Mesodermal cell (in vitro differentiated cells): ENCODE data around the gene TOX3.
A peak's percentile ranks its signal among the peaks of the same experiment; 100 is the strongest.

Experiments used
- H3K27ac ChIP-seq: 2 replicates; pipeline ENCODE4 v1.7.0; 2013; ENCODE audit warnings: mild to moderate bottlenecking, low read depth, low read length, moderate library complexity; ENCODE audit not compliant: severe bottlenecking
- H3K36me3 ChIP-seq: 2 replicates; pipeline ENCODE4 v1.7.1; 2013; ENCODE audit warnings: mild to moderate bottlenecking, low read length, moderate library complexity; ENCODE audit not compliant: control insufficient read depth, insufficient read depth
- H3K4me1 ChIP-seq: one replicate; pipeline ENCODE4 v1.7.1; 2013; ENCODE audit warnings: mild to moderate bottlenecking, low read length; ENCODE audit not compliant: insufficient read depth, control insufficient read depth, poor library complexity, severe bottlenecking
- H3K4me3 ChIP-seq: 2 replicates; pipeline ENCODE4 v1.7.0; 2013; ENCODE audit warnings: low read length, control low read depth, mild to moderate bottlenecking; ENCODE audit not compliant: insufficient read depth, poor library complexity, severe bottlenecking; ENCODE audit errors: extremely low read depth
- H3K9me3 ChIP-seq: 2 replicates; pipeline ENCODE4 v1.7.1; 2013; ENCODE audit warnings: mild to moderate bottlenecking, low read length, moderate library complexity; ENCODE audit not compliant: control insufficient read depth
- WGBS, 2 experiments: methylation state at CpG; one replicate each; pipeline ENCODE4 v1.1.5; 2013; ENCODE audit warnings: missing lambda C conversion rate in 2 of 2; ENCODE audit not compliant: insufficient coverage in 2 of 2; 5-methylcytosine and 5-hydroxymethylcytosine counted together

The TOX3 gene

GRCh38 chr16:52451971-52452421 is 94.9 kb downstream of the TOX3 start:
- no peaks in the 10 kb centered on the region for H3K36me3 ChIP-seq
- no peak overlapping the region for H3K4me3 ChIP-seq
- no peak overlapping the region for H3K27ac ChIP-seq

GRCh38 chr16:52450916-52451315 is 96.0 kb downstream of the TOX3 start:
- no peak overlapping the region for H3K4me3 ChIP-seq
- no peak overlapping the region for H3K27ac ChIP-seq
- H3K36me3 ChIP-seq, result no peaks in the 10 kb centered on the region
- H3K4me1 ChIP-seq, result peaks cover 8% of the 10 kb centered on the region
- WGBS, 2 experiments, result 94 to 100% methylated on average over 4 of the region's 6 CpGs
- H3K9me3 ChIP-seq, result no peaks in the 10 kb centered on the region

More at GRCh38 chr16:52451971-52452421, 94.9 kb downstream of the TOX3 start:
- Histone ChIP-seq H3K9me3 (no peaks in the 10 kb centered on the region), H3K4me1 (peaks cover 13% of the 10 kb centered on the region)
- WGBS, 2 experiments, result 100% methylated on average over 1 of the region's 5 CpGs; no CpG with 5 or more reads in 1 of the 2 experiments

- Histone ChIP-seq H3K36me3 (no peaks in the 10 kb centered on the region), H3K4me3 (no peak overlapping the region), H3K9me3 (no peaks in the 10 kb centered on the region), H3K27ac (no peak overlapping the region), H3K4me1 (peaks cover 14% of the 10 kb centered on the region)
- 100% methylated on average over 3 to 4 of the region's 7 CpGs for WGBS, 2 experiments
Observed at GRCh38 chr16:52450241-52450640, 96.7 kb downstream of the TOX3 start.

- Histone ChIP-seq H3K9me3 (no peaks in the 10 kb centered on the region), H3K27ac (peak overlapping the region; percentile 20), H3K4me3 (no peak overlapping the region), H3K4me1 (peaks cover 14% of the 10 kb centered on the region), H3K36me3 (no peaks in the 10 kb centered on the region)
- WGBS, 2 experiments, result 89% methylated on average over 2 of the region's 4 CpGs; no CpG with 5 or more reads in 1 of the 2 experiments
Observed at GRCh38 chr16:52446080-52446479, 100.9 kb downstream of the TOX3 start.

GRCh38 chr16:52441886-52442285 is 105.1 kb downstream of the TOX3 start:
- Histone ChIP-seq H3K4me3 (no peak overlapping the region), H3K4me1 (peaks cover 8% of the 10 kb centered on the region), H3K27ac (no peak overlapping the region), H3K9me3 (peaks cover 3% of the 10 kb centered on the region), H3K36me3 (no peaks in the 10 kb centered on the region)
- WGBS, 2 experiments, result 85 to 95% methylated on average over 1 to 3 of the region's 3 CpGs

GRCh38 chr16:52440248-52440647 is 106.7 kb downstream of the TOX3 start:
- Histone ChIP-seq H3K36me3 (no peaks in the 10 kb centered on the region), H3K9me3 (peaks cover 3% of the 10 kb centered on the region), H3K4me3 (no peak overlapping the region), H3K4me1 (no peaks in the 10 kb centered on the region), H3K27ac (no peak overlapping the region)
- WGBS, 2 experiments, result 77 to 100% methylated on average over 1 to 2 of the region's 2 CpGs

GRCh38 chr16:52439750-52440149 is 107.2 kb downstream of the TOX3 start:
- H3K27ac ChIP-seq, result no peak overlapping the region
- WGBS, 2 experiments, result 89 to 100% methylated on average over 1 of the region's 5 CpGs
- H3K9me3 ChIP-seq, result peaks cover 3% of the 10 kb centered on the region
- no peak overlapping the region for H3K4me3 ChIP-seq
- H3K4me1 ChIP-seq, result no peaks in the 10 kb centered on the region
- no peaks in the 10 kb centered on the region for H3K36me3 ChIP-seq

GRCh38 chr16:52439171-52439701 is 107.7 kb downstream of the TOX3 start:
- no peaks in the 10 kb centered on the region for H3K4me1 ChIP-seq
- H3K27ac ChIP-seq, result no peak overlapping the region
- no peaks in the 10 kb centered on the region for H3K36me3 ChIP-seq
- 90 to 95% methylated on average over 11 of the region's 11 CpGs for WGBS, 2 experiments
- peaks cover 3% of the 10 kb centered on the region for H3K9me3 ChIP-seq
- no peak overlapping the region for H3K4me3 ChIP-seq

- whole genome bisulfite sequencing, 2 experiments, result 80% methylated on average over 1 of the region's 4 CpGs; no CpG with 5 or more reads in 1 of the 2 experiments
- H3K36me3 ChIP-seq, result no peaks in the 10 kb centered on the region
- H3K4me1 ChIP-seq, result no peaks in the 10 kb centered on the region
- H3K9me3 ChIP-seq, result peaks cover 3% of the 10 kb centered on the region
- H3K27ac ChIP-seq, result no peak overlapping the region
- no peak overlapping the region for H3K4me3 ChIP-seq
Observed at GRCh38 chr16:52437277-52437670, 109.7 kb downstream of the TOX3 start.

GRCh38 chr16:52436339-52437276 is 110.3 kb downstream of the TOX3 start:
- Histone ChIP-seq H3K27ac (no peak overlapping the region), H3K9me3 (peaks cover 3% of the 10 kb centered on the region)
- no CpG with 5 or more reads among the region's 2 CpGs for WGBS, 2 experiments

GRCh38 chr16:52434224-52434623 is 112.7 kb downstream of the TOX3 start:
- Histone ChIP-seq H3K4me3 (no peak overlapping the region), H3K4me1 (no peaks in the 10 kb centered on the region), H3K9me3 (no peaks in the 10 kb centered on the region), H3K36me3 (no peaks in the 10 kb centered on the region), H3K27ac (no peak overlapping the region)
- 86 to 91% methylated on average over 1 of the region's 1 CpG for WGBS, 2 experiments

More at GRCh38 chr16:52436339-52437276, 110.3 kb downstream of the TOX3 start:
- Histone ChIP-seq H3K4me3 (no peak overlapping the region), H3K36me3 (no peaks in the 10 kb centered on the region), H3K4me1 (no peaks in the 10 kb centered on the region)
